GM18873 (cell line): Measurements from ENCODE around the gene CXorf51A.
"Not testable (repeated sequence)": the region's sequence is repeated elsewhere in the genome, so short reads cannot be mapped to it uniquely, and the experiment has no call there.

ENCODE experiments used
- ATAC-seq: cut with Tn5 transposase; IDR thresholded peaks from one replicate; pipeline ENCODE4 v1.9.1; 2021; ENCODE audit warnings: mild to moderate bottlenecking, moderate library complexity, moderate number of reproducible peaks; ENCODE audit not compliant: unreplicated experiment, low FRiP score

Gene CXorf51A

GRCh38 chrX:146814644-146815043, at the start of gene CXorf51A:
TSS of gene CXorf51A (minus strand) at chrX:146814744. CDS start at chrX:146814723, 21 bp downstream.
- ATAC-seq: not testable (repeated sequence)

GRCh38 chrX:146863566-146863965, 49.0 kb upstream of the CXorf51A start:
- no peak for ATAC-seq

GRCh38 chrX:146854281-146854680, 39.7 kb upstream of the CXorf51A start:
- no peak for ATAC-seq

GRCh38 chrX:146831994-146832393, 17.4 kb upstream of the CXorf51A start:
- ATAC-seq: no peak

- not testable (repeated sequence) for ATAC-seq
Measured at GRCh38 chrX:146809471-146809870, 5.1 kb downstream of the CXorf51A start, which contains the start of gene CXorf51B. TSS of gene CXorf51B (plus strand) at chrX:146809771. CDS start at chrX:146809792, 21 bp downstream.
